ENCODE measurements around the gene PROCR. TPM values are rescaled to one million over a fixed set of nuclear protein-coding genes. Genes with fewer than 3 reads are reported as not detected.

Gene PROCR
- total and polyA plus RNA-seq, 9 of the 15 experiments (the other 6 are each of a cell fraction or from before 2014, with no cell fraction given) = 1.6 to 7.1 (median 4.0) TPM

DNA sequence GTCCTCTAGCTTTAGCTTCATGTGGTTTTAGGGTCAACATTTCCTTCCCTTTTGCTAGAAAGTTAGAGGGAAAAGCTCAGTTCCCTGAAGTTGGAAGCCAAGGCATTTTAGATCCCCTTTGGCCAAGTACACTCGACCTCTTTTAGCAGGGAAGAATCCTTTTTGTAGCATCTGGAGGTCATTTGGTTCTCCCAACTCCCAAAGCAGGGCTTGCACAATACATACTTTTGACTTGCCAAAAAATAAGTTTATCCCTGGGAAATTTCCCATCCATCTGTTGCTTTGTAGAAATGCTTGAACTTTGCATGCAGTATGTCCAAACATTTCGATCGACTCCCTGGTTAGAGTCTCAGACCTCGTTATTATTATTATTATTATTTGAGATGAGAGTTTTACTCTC lies 20.1 kb upstream of the PROCR start (continued):
- no peak for TF ChIP-seq ZNF696 (CRISPR knock-in tag; conservative IDR thresholded peaks at IDR 0.05)
- TF ChIP-seq BRF1 (IDR thresholded peaks at IDR 0.05; ENCODE audit: borderline replicate concordance, extremely low read depth, insufficient read length) = no peak
- TF ChIP-seq, protein P1, sequence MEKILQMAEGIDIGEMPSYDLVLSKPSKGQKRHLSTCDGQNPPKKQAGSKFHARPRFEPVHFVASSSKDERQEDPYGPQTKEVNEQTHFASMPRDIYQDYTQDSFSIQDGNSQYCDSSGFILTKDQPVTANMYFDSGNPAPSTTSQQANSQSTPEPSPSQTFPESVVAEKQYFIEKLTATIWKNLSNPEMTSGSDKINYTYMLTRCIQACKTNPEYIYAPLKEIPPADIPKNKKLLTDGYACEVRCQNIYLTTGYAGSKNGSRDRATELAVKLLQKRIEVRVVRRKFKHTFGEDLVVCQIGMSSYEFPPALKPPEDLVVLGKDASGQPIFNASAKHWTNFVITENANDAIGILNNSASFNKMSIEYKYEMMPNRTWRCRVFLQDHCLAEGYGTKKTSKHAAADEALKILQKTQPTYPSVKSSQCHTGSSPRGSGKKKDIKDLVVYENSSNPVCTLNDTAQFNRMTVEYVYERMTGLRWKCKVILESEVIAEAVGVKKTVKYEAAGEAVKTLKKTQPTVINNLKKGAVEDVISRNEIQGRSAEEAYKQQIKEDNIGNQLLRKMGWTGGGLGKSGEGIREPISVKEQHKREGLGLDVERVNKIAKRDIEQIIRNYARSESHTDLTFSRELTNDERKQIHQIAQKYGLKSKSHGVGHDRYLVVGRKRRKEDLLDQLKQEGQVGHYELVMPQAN (IDR thresholded peaks at IDR 0.05; ENCODE audit: borderline replicate concordance) = no peak
- no peak for TF ChIP-seq ZNF75A (CRISPR knock-in tag; IDR thresholded peaks at IDR 0.05)
- TF ChIP-seq IRF2 (CRISPR knock-in tag; IDR thresholded peaks at IDR 0.05) = no peak
- TF ChIP-seq SMARCB1 (IDR thresholded peaks at IDR 0.05; ENCODE audit: insufficient read length, low read depth) = no peak
- no peak for TF ChIP-seq RFX1 (IDR thresholded peaks at IDR 0.05)
- no peak for TF ChIP-seq ZNF431 (CRISPR knock-in tag; IDR thresholded peaks at IDR 0.05)
- TF ChIP-seq C11orf30 (IDR thresholded peaks at IDR 0.05; ENCODE audit: low read depth) = no peak

DNA sequence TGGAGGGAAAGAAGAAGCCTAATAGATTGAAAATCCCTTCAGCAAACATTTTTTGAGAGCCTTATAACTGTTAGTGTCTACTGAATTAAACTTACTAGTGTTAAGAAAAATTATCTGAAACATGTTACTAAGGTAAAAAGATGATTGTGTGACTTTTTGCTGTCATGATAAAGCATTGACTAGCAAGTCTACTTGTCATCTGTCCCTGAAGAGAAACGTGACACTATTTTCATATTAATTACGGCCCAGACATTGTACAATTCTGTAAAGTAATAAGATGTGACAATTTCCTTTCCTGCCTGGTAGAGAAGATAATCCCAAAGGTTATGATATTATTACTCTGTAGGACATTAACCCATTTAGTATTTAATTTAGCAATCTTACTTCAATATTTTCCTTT lies 15.9 kb upstream of the PROCR start:
- H3K4me3 ChIP-seq = no peak overlapping the region
- no peaks in the 10 kb centered on the region; a peak in 1 of 5 replicates for H3K4me1 ChIP-seq (replicated peaks in 1 of 2; ENCODE audit: control insufficient read depth in 2 of 2, insufficient read depth in 2 of 2, low read length in 2 of 2)
- H3K27ac ChIP-seq (ENCODE audit: extremely low read depth, low read depth, low read length) = no peak overlapping the region
- POLR2A ChIA-PET = no interaction called here
- DNase-seq (ENCODE audit: extremely low read depth in 1 of 4, low spot score in 3 of 4) = no peak
- ATAC-seq = no peak
- in situ Hi-C loops (cut with MboI) (no loop called here), intact Hi-C loops (cut with micrococcal nuclease) (no loop called here)
- H3K9me1 ChIP-seq (ENCODE audit: control insufficient read depth, insufficient read depth, low read length) = no peaks in the 10 kb centered on the region
- no peaks in the 10 kb centered on the region for H3K27me3 ChIP-seq (ENCODE audit: control insufficient read depth in 2 of 2, insufficient read depth in 2 of 2, low read length in 2 of 2)
- no peaks in the 10 kb centered on the region for H4K20me1 ChIP-seq (replicated peaks; ENCODE audit: control insufficient read depth, insufficient read depth, low read length)
- H3K9me3 ChIP-seq (replicated peaks; ENCODE audit: control insufficient read depth, insufficient read depth, low read depth, low read length) = no peaks in the 10 kb centered on the region
- FAIRE-seq = no peak
- H2AFZ ChIP-seq (ENCODE audit: low read depth, low read length) = no peak overlapping the region
- WGBS (ENCODE audit: insufficient coverage, low coverage, missing lambda C conversion rate) = 14% methylated on average over 2 of the region's 2 CpGs
- H3K4me2 ChIP-seq (ENCODE audit: insufficient read depth, low read length) = no peak overlapping the region
- TF ChIP-seq BCOR (IDR thresholded peaks at IDR 0.05) (no peak), ARHGAP35 (IDR thresholded peaks at IDR 0.05; ENCODE audit: partially characterized antibody) (no peak), NFYB (IDR thresholded peaks at IDR 0.05; ENCODE audit: extremely low read depth, insufficient read length) (no peak), ZNF75A (CRISPR knock-in tag; IDR thresholded peaks at IDR 0.05) (no peak), ZNF384 (IDR thresholded peaks at IDR 0.05; ENCODE audit: low read depth, low read length) (no peak), SMARCC2 (IDR thresholded peaks at IDR 0.05; ENCODE audit: low read depth) (no peak)
- no peaks in the 10 kb centered on the region for H3K36me3 ChIP-seq (ENCODE audit: control insufficient read depth, insufficient read depth, low read length)
- H3K79me2 ChIP-seq (ENCODE audit: control insufficient read depth, insufficient read depth, low read length) = no peaks in the 10 kb centered on the region
- no TSS peak for BruUV-seq (replicated peaks)
- no peak overlapping the region for H3K9ac ChIP-seq (ENCODE audit: insufficient read depth in 1 of 2, low read depth in 2 of 2, low read length in 2 of 2)
- CTCF ChIA-PET (ENCODE audit: low intra/inter-chr PET ratio) = interaction anchor here (0.7 kb wide), 1 partner anchor 1281 kb away, joined by 4 read pairs; no protein-coding TSS in a partner anchor
